Neural progenitor cell (in vitro differentiated cells): ENCODE results near the gene BUD23.

ENCODE experiments used
- EZH2 ChIP-seq: fragments of 200-600 bp; sonication (generic); IDR thresholded peaks from 2 replicates; pipeline ENCODE4 v1.6.1; 2017; ENCODE audit warnings: antibody characterized with exemption, mild to moderate bottlenecking, moderate library complexity
- EZH2phosphoT487 ChIP-seq: fragments of 200-600 bp; sonication (generic); IDR thresholded peaks from 2 replicates; pipeline ENCODE4 v1.6.1; 2017; ENCODE audit warnings: antibody characterized with exemption
- TF ChIP-seq, protein P1 (sequence below): fragments of 200-600 bp; sonication (generic); IDR thresholded peaks from 2 replicates; pipeline ENCODE4 v1.5.1; 2017; ENCODE audit warnings: antibody characterized with exemption, mild to moderate bottlenecking

DNA sequence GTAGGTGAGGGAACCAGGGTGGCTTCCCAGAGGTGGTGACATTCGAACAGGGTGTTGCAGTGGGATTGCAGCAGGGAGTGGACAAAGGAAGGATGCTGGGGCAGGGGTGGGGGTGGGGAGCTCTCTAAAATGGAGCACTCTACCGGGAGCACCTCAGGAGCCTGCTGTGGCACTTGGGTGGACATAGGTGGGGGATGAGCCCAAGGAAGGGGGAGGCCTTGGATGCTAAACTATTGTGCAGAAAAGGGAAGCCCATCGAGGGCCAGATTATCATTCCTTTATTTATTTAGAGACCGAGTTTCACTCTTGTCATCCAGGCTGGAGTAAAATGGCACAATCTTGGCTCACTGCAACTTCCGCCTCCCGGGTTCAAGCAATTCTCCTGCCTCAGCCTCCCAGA is 39.4 kb downstream of the BUD23 start:
- TF ChIP-seq, protein P1, sequence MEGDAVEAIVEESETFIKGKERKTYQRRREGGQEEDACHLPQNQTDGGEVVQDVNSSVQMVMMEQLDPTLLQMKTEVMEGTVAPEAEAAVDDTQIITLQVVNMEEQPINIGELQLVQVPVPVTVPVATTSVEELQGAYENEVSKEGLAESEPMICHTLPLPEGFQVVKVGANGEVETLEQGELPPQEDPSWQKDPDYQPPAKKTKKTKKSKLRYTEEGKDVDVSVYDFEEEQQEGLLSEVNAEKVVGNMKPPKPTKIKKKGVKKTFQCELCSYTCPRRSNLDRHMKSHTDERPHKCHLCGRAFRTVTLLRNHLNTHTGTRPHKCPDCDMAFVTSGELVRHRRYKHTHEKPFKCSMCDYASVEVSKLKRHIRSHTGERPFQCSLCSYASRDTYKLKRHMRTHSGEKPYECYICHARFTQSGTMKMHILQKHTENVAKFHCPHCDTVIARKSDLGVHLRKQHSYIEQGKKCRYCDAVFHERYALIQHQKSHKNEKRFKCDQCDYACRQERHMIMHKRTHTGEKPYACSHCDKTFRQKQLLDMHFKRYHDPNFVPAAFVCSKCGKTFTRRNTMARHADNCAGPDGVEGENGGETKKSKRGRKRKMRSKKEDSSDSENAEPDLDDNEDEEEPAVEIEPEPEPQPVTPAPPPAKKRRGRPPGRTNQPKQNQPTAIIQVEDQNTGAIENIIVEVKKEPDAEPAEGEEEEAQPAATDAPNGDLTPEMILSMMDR = no peak
- TF ChIP-seq EZH2phosphoT487 (no peak), EZH2 (no peak)
